Stimulated activated CD8-positive, alpha-beta memory T cell treated with anti-CD3 and anti-CD28 coated beads, Interleukin-7, amount 100 ng/mL, for 1 hour (primary cell): ENCODE results near the gene RBMS1.

Experiments
- DNase-seq, 2 donors: peaks; one replicate each; pipeline ENCODE4 v3.0.0-alpha.2; 2020; ENCODE audit warnings: low read depth in 2 of 2

The RBMS1 gene

GRCh38 chr2:160363055-160363454, 130.6 kb downstream of the RBMS1 start:
- DNase-seq: no peak

GRCh38 chr2:160362541-160362940, 131.1 kb downstream of the RBMS1 start:
- DNase-seq: no peak

- no peak for DNase-seq
Measured at GRCh38 chr2:160362018-160362417, 131.6 kb downstream of the RBMS1 start.

- DNase-seq: no peak
Measured at GRCh38 chr2:160360089-160360757, 133.4 kb downstream of the RBMS1 start.

- no peak for DNase-seq
Measured at GRCh38 chr2:160358046-160358445, 135.6 kb downstream of the RBMS1 start.

GRCh38 chr2:160356485-160356884, 137.1 kb downstream of the RBMS1 start:
- no peak for DNase-seq

- no peak for DNase-seq
Measured at GRCh38 chr2:160355080-160355479, 138.5 kb downstream of the RBMS1 start.

- DNase-seq: no peak
Measured at GRCh38 chr2:160354677-160355076, 138.9 kb downstream of the RBMS1 start.

- no peak for DNase-seq
Measured at GRCh38 chr2:160353813-160354212, 139.8 kb downstream of the RBMS1 start.

- DNase-seq: no peak
Measured at GRCh38 chr2:160353166-160353565, 140.4 kb downstream of the RBMS1 start.

GRCh38 chr2:160352500-160352899, 141.1 kb downstream of the RBMS1 start:
- DNase-seq: no peak

- DNase-seq: no peak
Measured at GRCh38 chr2:160351956-160352355, 141.7 kb downstream of the RBMS1 start.

- no peak for DNase-seq
Measured at GRCh38 chr2:160349306-160349705, 144.3 kb downstream of the RBMS1 start.

GRCh38 chr2:160347269-160347863, 146.2 kb downstream of the RBMS1 start:
- DNase-seq: no peak

- DNase-seq: no peak
Measured at GRCh38 chr2:160345071-160345764, 148.4 kb downstream of the RBMS1 start.

GRCh38 chr2:160343404-160343803, 150.2 kb downstream of the RBMS1 start:
- DNase-seq: no peak

- no peak for DNase-seq
Measured at GRCh38 chr2:160339726-160340125, 153.9 kb downstream of the RBMS1 start.

GRCh38 chr2:160338901-160339685, 154.5 kb downstream of the RBMS1 start:
- no peak for DNase-seq

- no peak for DNase-seq
Measured at GRCh38 chr2:160337728-160338127, 155.9 kb downstream of the RBMS1 start.

GRCh38 chr2:160336635-160337034, 157.0 kb downstream of the RBMS1 start:
- DNase-seq: no peak

GRCh38 chr2:160336105-160336504, 157.5 kb downstream of the RBMS1 start:
- DNase-seq: no peak

- DNase-seq: no peak
Measured at GRCh38 chr2:160335441-160335840, 158.2 kb downstream of the RBMS1 start.
